GM13976 (cell line): ENCODE data around the gene TMEM31.

Source experiments
- DNase-seq: peaks from one replicate; pipeline ENCODE4 v3.0.0; 2012; ENCODE audit warnings: low spot score
- CTCF ChIP-seq: IDR thresholded peaks from 2 replicates; pipeline ENCODE4 v1.5.1; 2012; ENCODE audit warnings: borderline replicate concordance, mild to moderate bottlenecking; ENCODE audit not compliant: insufficient read depth; ENCODE audit errors: extremely low read depth, missing control alignments, control extremely low read depth
- in situ Hi-C: fragments of 300-500 bp; cut with MboI; formaldehyde crosslinking; loops from one replicate; pipeline ENCODE4 v1.12.0; 2022; ENCODE audit warnings: low sequenced_read_pairs, mixed read lengths, inconsistent platforms; ENCODE audit not compliant: unreplicated experiment

The TMEM31 gene

DNA sequence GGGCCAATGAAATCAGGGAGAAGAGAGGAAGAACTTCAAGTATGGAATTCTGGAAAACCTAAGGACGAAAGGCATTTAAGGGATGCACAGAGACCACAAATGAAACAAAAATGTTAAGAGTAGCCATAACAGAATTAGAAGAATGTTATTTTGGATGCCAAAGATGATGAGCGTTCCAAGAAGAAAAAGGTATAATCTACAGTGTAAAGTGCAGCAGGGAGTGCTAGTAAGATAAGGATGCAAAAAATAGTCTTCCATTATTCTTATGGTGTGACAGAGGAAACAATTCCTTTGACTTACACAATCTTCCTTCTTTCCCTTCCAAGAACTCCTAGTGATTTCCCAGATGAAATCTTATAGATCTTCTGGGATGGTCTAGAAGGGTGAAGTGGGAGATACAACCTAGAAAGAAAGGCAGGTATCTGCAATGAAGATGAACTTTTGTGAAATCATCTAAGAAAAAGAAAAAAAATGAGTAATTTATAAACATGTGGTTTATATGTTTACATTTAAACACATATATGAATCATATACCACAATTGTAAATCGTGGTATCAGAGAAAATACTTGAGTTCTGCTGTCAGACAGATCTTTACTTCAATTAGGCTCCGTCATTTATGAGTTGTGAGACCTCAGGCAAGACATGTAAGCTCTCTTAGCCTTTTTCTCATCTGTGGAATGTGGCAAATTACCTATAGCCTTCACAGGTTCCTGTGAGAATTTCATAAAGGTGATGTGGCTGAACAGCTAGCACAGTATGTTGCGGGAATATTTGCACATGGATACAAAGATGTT lies 32.3 kb upstream of the TMEM31 start:
- in situ Hi-C loops = no loop called here
- TF ChIP-seq CTCF = no peak
- no peak for DNase-seq

GRCh38 chrX:103681443-103681842 lies 29.3 kb upstream of the TMEM31 start:
- no peak for TF ChIP-seq CTCF

GRCh38 chrX:103685396-103685795 lies 25.3 kb upstream of the TMEM31 start:
- in situ Hi-C loops = no loop called here
- TF ChIP-seq CTCF = no peak
- DNase-seq = no peak

More at GRCh38 chrX:103681443-103681842, 29.3 kb upstream of the TMEM31 start:
- no peak for DNase-seq
- in situ Hi-C loops = no loop called here

- TF ChIP-seq CTCF = no peak
- in situ Hi-C loops = no loop called here
- peak; percentile 66 for DNase-seq
These were observed 24.3 kb upstream of the TMEM31 start, which contains the start of gene MORF4L2 for GRCh38 chrX:103686199-103687072. TSS of gene MORF4L2 (minus strand) at chrX:103686699. CDS start at chrX:103677027, 9,672 bp downstream.

- TF ChIP-seq CTCF = peak; percentile 10
- DNase-seq = peak; percentile 63
- in situ Hi-C loops = no loop called here
These were observed 23.5 kb upstream of the TMEM31 start for GRCh38 chrX:103687073-103687695.

- peak; percentile 25 for TF ChIP-seq CTCF
- peak; percentile 16 for DNase-seq
- in situ Hi-C loops = no loop called here
These were observed 23.0 kb upstream of the TMEM31 start for GRCh38 chrX:103687696-103688201.
